Measurements from ENCODE around the gene C1QTNF6. TPM values are rescaled to one million over a fixed set of nuclear protein-coding genes. Genes with fewer than 3 reads are reported as not detected.
A peak's percentile ranks its signal among the peaks of the same experiment; 100 is the strongest.

The C1QTNF6 gene
- total and polyA plus RNA-seq, 4 experiments from 2014 or later, result 0.49 to 24.8 (median 12.0) TPM

- intact Hi-C loops (cut with micrococcal nuclease), result no loop called here
- Mint-ChIP-seq H3K4me3 (no peak overlapping the region), H3K27ac (no peak overlapping the region), H3K27me3 (no peaks in the 10 kb centered on the region), H3K4me1 (peaks cover 8 to 17% (median 11%) of the 10 kb centered on the region in 4 donors), H3K36me3 (no peaks in the 10 kb centered on the region), H3K9me3 (no peaks in the 10 kb centered on the region)
- H3K36me3 ChIP-seq (ENCODE audit: insufficient read depth, low read length), result no peaks in the 10 kb centered on the region
- ChIA-PET CTCF (ENCODE audit: partially characterized antibody) (interaction anchor here (1.7 kb wide), 1 partner anchor 53 kb away, joined by 9 read pairs; no protein-coding TSS in a partner anchor), POLR2A (ENCODE audit: partially characterized antibody) (interaction anchor here (3.0 to 4.4 kb wide), 2 partner anchors 8 to 11 kb away, joined by 18 to 22 read pairs; no protein-coding TSS in a partner anchor)
- no peaks in the 10 kb centered on the region for H3K27me3 ChIP-seq (ENCODE audit: insufficient read depth, low read length)
- H3K4me3 ChIP-seq (ENCODE audit: low read length in 2 of 2), result no peak overlapping the region
- no peak for DNase-seq
- H3K9me3 ChIP-seq (ENCODE audit: control insufficient read depth in 1 of 2, low read length in 2 of 2), result no peaks in the 10 kb centered on the region
- H3K4me1 ChIP-seq (ENCODE audit: insufficient read depth, low read length), result peaks cover 14% of the 10 kb centered on the region
- no peak overlapping the region for H3K27ac ChIP-seq (ENCODE audit: low read depth, low read length)
Measured at GRCh38 chr22:37206841-37207821, 19.1 kb upstream of the C1QTNF6 start.

GRCh38 chr22:37206118-37206840 is 18.2 kb upstream of the C1QTNF6 start:
- ChIA-PET POLR2A (ENCODE audit: partially characterized antibody) (interaction anchor here (1.2 to 3.0 kb wide), 2 partner anchors 12 to 38 kb away, joined by 3 to 18 read pairs; partner anchors contain the start of gene RAC2), CTCF (ENCODE audit: partially characterized antibody) (interaction anchor here (1.4 to 1.7 kb wide), 2 partner anchors 54 kb away, joined by 6 to 9 read pairs; no protein-coding TSS in a partner anchor)
- intact Hi-C loops (cut with micrococcal nuclease), result no loop called here
- DNase-seq, result no peak
- Histone ChIP-seq H3K27me3 (ENCODE audit: insufficient read depth, low read length) (no peaks in the 10 kb centered on the region), H3K27ac (ENCODE audit: low read depth, low read length) (no peak overlapping the region), H3K36me3 (ENCODE audit: insufficient read depth, low read length) (no peaks in the 10 kb centered on the region), H3K4me1 (ENCODE audit: insufficient read depth, low read length) (peaks cover 14% of the 10 kb centered on the region), H3K9me3 (ENCODE audit: control insufficient read depth in 1 of 2, low read length in 2 of 2) (no peaks in the 10 kb centered on the region), H3K4me3 (ENCODE audit: low read length in 2 of 2) (no peak overlapping the region)
- H3K4me1 Mint-ChIP-seq, result peaks cover 8 to 17% (median 11%) of the 10 kb centered on the region in 4 donors
- no peak overlapping the region for H3K4me3 Mint-ChIP-seq
- peak overlapping the region in 4 of 7 donors; percentile 6 to 72 (median 54) for H3K27ac Mint-ChIP-seq
- H3K9me3 Mint-ChIP-seq, result no peaks in the 10 kb centered on the region
- no peaks in the 10 kb centered on the region for H3K36me3 Mint-ChIP-seq
- H3K27me3 Mint-ChIP-seq, result no peaks in the 10 kb centered on the region

- no peak overlapping the region for H3K27ac ChIP-seq (ENCODE audit: low read depth, low read length)
- intact Hi-C loops (cut with micrococcal nuclease), result no loop called here
- H3K4me1 ChIP-seq (ENCODE audit: insufficient read depth, low read length), result peaks cover 15% of the 10 kb centered on the region
- Mint-ChIP-seq H3K36me3 (no peaks in the 10 kb centered on the region), H3K4me1 (peaks cover 8 to 21% (median 12%) of the 10 kb centered on the region in 4 donors), H3K4me3 (no peak overlapping the region), H3K9me3 (no peaks in the 10 kb centered on the region), H3K27me3 (no peaks in the 10 kb centered on the region), H3K27ac (peak overlapping the region in 2 of 7 donors; percentile 52 to 66)
- no peaks in the 10 kb centered on the region for H3K9me3 ChIP-seq (ENCODE audit: control insufficient read depth in 1 of 2, low read length in 2 of 2)
- POLR2A ChIA-PET (ENCODE audit: partially characterized antibody), result interaction anchor here (0.9 to 3.0 kb wide), 7 partner anchors 9 to 55 kb away, joined by 3 to 18 read pairs (median 3); partner anchors contain the start of genes IL2RB and RAC2
- H3K36me3 ChIP-seq (ENCODE audit: insufficient read depth, low read length), result no peaks in the 10 kb centered on the region
- CTCF ChIA-PET (ENCODE audit: partially characterized antibody), result interaction anchor here (1.4 kb wide), 1 partner anchor 55 kb away, joined by 6 read pairs; no protein-coding TSS in a partner anchor
- no peaks in the 10 kb centered on the region for H3K27me3 ChIP-seq (ENCODE audit: insufficient read depth, low read length)
- H3K4me3 ChIP-seq (ENCODE audit: low read length in 2 of 2), result no peak overlapping the region
- no peak for DNase-seq
Measured at GRCh38 chr22:37205046-37205445, 17.0 kb upstream of the C1QTNF6 start.

GRCh38 chr22:37204045-37204655 is 16.1 kb upstream of the C1QTNF6 start:
- POLR2A ChIA-PET (ENCODE audit: partially characterized antibody), result interaction anchor here (0.9 to 2.0 kb wide), 4 partner anchors 25 to 54 kb away, joined by 3 to 5 read pairs (median 4); partner anchors contain the start of gene IL2RB

GRCh38 chr22:37203354-37204044 is 15.5 kb upstream of the C1QTNF6 start:
- no peak overlapping the region for H3K4me3 Mint-ChIP-seq
- no peaks in the 10 kb centered on the region for H3K9me3 ChIP-seq (ENCODE audit: control insufficient read depth in 1 of 2, low read length in 2 of 2)
- no peak overlapping the region for H3K4me3 ChIP-seq (ENCODE audit: low read length in 2 of 2)
- no peaks in the 10 kb centered on the region for H3K27me3 Mint-ChIP-seq
- POLR2A ChIA-PET (ENCODE audit: partially characterized antibody), result interaction anchor here (2.0 to 7.6 kb wide), 2 partner anchors 16 to 35 kb away, joined by 5 to 125 read pairs; no protein-coding TSS in a partner anchor
- no peaks in the 10 kb centered on the region for H3K27me3 ChIP-seq (ENCODE audit: insufficient read depth, low read length)
- H3K27ac ChIP-seq (ENCODE audit: low read depth, low read length), result no peak overlapping the region
- DNase-seq, result no peak
- no peaks in the 10 kb centered on the region for H3K9me3 Mint-ChIP-seq
- H3K36me3 ChIP-seq (ENCODE audit: insufficient read depth, low read length), result no peaks in the 10 kb centered on the region
- no peaks in the 10 kb centered on the region for H3K36me3 Mint-ChIP-seq
- CTCF ChIA-PET (ENCODE audit: partially characterized antibody), result interaction anchor here (6.7 kb wide), 1 partner anchor 57 kb away, joined by 86 read pairs; no protein-coding TSS in a partner anchor
- H3K27ac Mint-ChIP-seq, result peak overlapping the region in 1 of 7 donors; percentile 24
- H3K4me1 Mint-ChIP-seq, result peaks cover 6 to 20% (median 13%) of the 10 kb centered on the region in 4 donors
- peaks cover 21% of the 10 kb centered on the region for H3K4me1 ChIP-seq (ENCODE audit: insufficient read depth, low read length)
- intact Hi-C loops (cut with micrococcal nuclease), result no loop called here

More at GRCh38 chr22:37204045-37204655, 16.1 kb upstream of the C1QTNF6 start:
- peaks cover 8 to 26% (median 16%) of the 10 kb centered on the region in 4 donors for H3K4me1 Mint-ChIP-seq
- H3K9me3 Mint-ChIP-seq, result no peaks in the 10 kb centered on the region
- peak overlapping the region in 2 of 7 donors; percentile 26 to 35 for H3K27ac Mint-ChIP-seq
- CTCF ChIA-PET (ENCODE audit: partially characterized antibody), result no interaction called here
- no peak overlapping the region for H3K4me3 ChIP-seq (ENCODE audit: low read length in 2 of 2)
- H3K4me3 Mint-ChIP-seq, result no peak overlapping the region
- H3K9me3 ChIP-seq (ENCODE audit: control insufficient read depth in 1 of 2, low read length in 2 of 2), result no peaks in the 10 kb centered on the region
- DNase-seq, result no peak
- H3K27me3 ChIP-seq (ENCODE audit: insufficient read depth, low read length), result no peaks in the 10 kb centered on the region
- H3K27ac ChIP-seq (ENCODE audit: low read depth, low read length), result no peak overlapping the region
- H3K27me3 Mint-ChIP-seq, result no peaks in the 10 kb centered on the region
- intact Hi-C loops (cut with micrococcal nuclease), result no loop called here
- H3K4me1 ChIP-seq (ENCODE audit: insufficient read depth, low read length), result peaks cover 21% of the 10 kb centered on the region
- no peaks in the 10 kb centered on the region for H3K36me3 Mint-ChIP-seq
- no peaks in the 10 kb centered on the region for H3K36me3 ChIP-seq (ENCODE audit: insufficient read depth, low read length)

- no peaks in the 10 kb centered on the region for H3K9me3 Mint-ChIP-seq
- CTCF ChIA-PET (ENCODE audit: partially characterized antibody), result interaction anchor here (0.7 to 6.7 kb wide), 5 partner anchors 15 to 58 kb away, joined by 3 to 86 read pairs (median 3); no protein-coding TSS in a partner anchor
Measured at GRCh38 chr22:37202716-37203115, 14.7 kb upstream of the C1QTNF6 start.

More at GRCh38 chr22:37202716-37203115, 14.7 kb upstream of the C1QTNF6 start:
- H3K27ac Mint-ChIP-seq, result peak overlapping the region in 2 of 7 donors; percentile 9 to 76
- no peak overlapping the region for H3K4me3 Mint-ChIP-seq
- H3K27me3 ChIP-seq (ENCODE audit: insufficient read depth, low read length), result no peaks in the 10 kb centered on the region
- intact Hi-C loops (cut with micrococcal nuclease), result no loop called here
- DNase-seq, result no peak
- H3K4me1 ChIP-seq (ENCODE audit: insufficient read depth, low read length), result peaks cover 20% of the 10 kb centered on the region
- no peaks in the 10 kb centered on the region for H3K9me3 ChIP-seq (ENCODE audit: control insufficient read depth in 1 of 2, low read length in 2 of 2)
- no peaks in the 10 kb centered on the region for H3K27me3 Mint-ChIP-seq
- no peaks in the 10 kb centered on the region for H3K36me3 ChIP-seq (ENCODE audit: insufficient read depth, low read length)
- peaks cover 7 to 22% (median 16%) of the 10 kb centered on the region in 4 donors for H3K4me1 Mint-ChIP-seq
- H3K36me3 Mint-ChIP-seq, result peaks cover 0 to 3% of the 10 kb centered on the region in 2 donors
- no peak overlapping the region for H3K4me3 ChIP-seq (ENCODE audit: low read length in 2 of 2)
- H3K27ac ChIP-seq (ENCODE audit: low read depth, low read length), result no peak overlapping the region
- POLR2A ChIA-PET (ENCODE audit: partially characterized antibody), result interaction anchor here (0.7 to 7.6 kb wide), 2 partner anchors 16 to 39 kb away, joined by 4 to 125 read pairs; no protein-coding TSS in a partner anchor

All from CD4-positive, alpha-beta memory T cell (primary cell).